GM20000 (cell line): ENCODE data around the gene ADARB2.
A peak's percentile ranks its signal among the peaks of the same experiment; 100 is the strongest.

ENCODE experiments used
- DNase-seq: peaks from one replicate; pipeline ENCODE4 v3.0.0; 2012; ENCODE audit warnings: low spot score
- CTCF ChIP-seq: IDR thresholded peaks from 2 replicates; pipeline ENCODE4 v1.5.1; 2012; ENCODE audit warnings: mild to moderate bottlenecking, control low read depth; ENCODE audit errors: extremely low read depth, missing control alignments

ADARB2 gene

GRCh38 chr10:1492641-1493040 is 244.7 kb downstream of the ADARB2 start:
- no peak for DNase-seq
- no peak for TF ChIP-seq CTCF

- no peak for TF ChIP-seq CTCF
- DNase-seq, result no peak
Observed at GRCh38 chr10:1491901-1492300, 245.4 kb downstream of the ADARB2 start.

- no peak for TF ChIP-seq CTCF
- no peak for DNase-seq
Observed at GRCh38 chr10:1489801-1490200, 247.5 kb downstream of the ADARB2 start.

- peak; percentile 58 for DNase-seq
Observed at GRCh38 chr10:1488970-1489548, 248.3 kb downstream of the ADARB2 start.

GRCh38 chr10:1486841-1487687 is 250.3 kb downstream of the ADARB2 start:
- no peak for DNase-seq
- TF ChIP-seq CTCF, result no peak

More at GRCh38 chr10:1488970-1489548, 248.3 kb downstream of the ADARB2 start:
- no peak for TF ChIP-seq CTCF

- no peak for DNase-seq
- TF ChIP-seq CTCF, result no peak
Observed at GRCh38 chr10:1485357-1485756, 252.0 kb downstream of the ADARB2 start.

- DNase-seq, result no peak
- no peak for TF ChIP-seq CTCF
Observed at GRCh38 chr10:1483826-1484225, 253.5 kb downstream of the ADARB2 start.
